HS-5 (cell line): ENCODE data around the gene ZNF543.
A peak's percentile ranks its signal among the peaks of the same experiment; 100 is the strongest.
"Not testable (repeated sequence)": the region's sequence is repeated elsewhere in the genome, so short reads cannot be mapped to it uniquely, and the experiment has no call there.

Experiments used
- DNase-seq: peaks from one replicate; pipeline ENCODE4 v3.0.0-alpha.2; 2012; ENCODE audit warnings: low read depth

The ZNF543 gene

GRCh38 chr19:57321116-57321515, 844 bp downstream of the ZNF543 start:
- no peak for DNase-seq

- no peak for DNase-seq
Observed at GRCh38 chr19:57321751-57322150, 1.5 kb downstream of the ZNF543 start.

GRCh38 chr19:57324992-57325391, 4.7 kb downstream of the ZNF543 start:
- DNase-seq = no peak

GRCh38 chr19:57327993-57328392, 7.7 kb downstream of the ZNF543 start:
- no peak for DNase-seq

- DNase-seq = no peak
Observed at GRCh38 chr19:57334191-57334590, 13.9 kb downstream of the ZNF543 start.

GRCh38 chr19:57338877-57339276, 18.6 kb downstream of the ZNF543 start:
- no peak for DNase-seq

- no peak for DNase-seq
Observed at GRCh38 chr19:57342582-57342981, 22.3 kb downstream of the ZNF543 start.

GRCh38 chr19:57348136-57348535, 27.9 kb downstream of the ZNF543 start:
- DNase-seq = no peak

- peak; percentile 83 for DNase-seq
Observed at GRCh38 chr19:57350877-57351805, 30.9 kb downstream of the ZNF543 start, which contains the start of gene ZNF304. Gene ZNF304, plus strand, starts transcription at chr19:57351271. Its CDS starts 394 bp downstream, at chr19:57351665.

- DNase-seq = no peak
Observed at GRCh38 chr19:57351867-57352266, 31.6 kb downstream of the ZNF543 start.

- DNase-seq = no peak
Observed at GRCh38 chr19:57355916-57356315, 35.6 kb downstream of the ZNF543 start.

- no peak for DNase-seq
Observed at GRCh38 chr19:57357406-57357805, 37.1 kb downstream of the ZNF543 start.

- DNase-seq = no peak
Observed at GRCh38 chr19:57359300-57359699, 39.0 kb downstream of the ZNF543 start.

- DNase-seq = no peak
Observed at GRCh38 chr19:57362419-57362818, 42.1 kb downstream of the ZNF543 start.

GRCh38 chr19:57362997-57363687, 42.9 kb downstream of the ZNF543 start, which contains the start of the genes TRAPPC2B and ZNF547:
Gene TRAPPC2B, plus strand, starts transcription at chr19:57363551. Its CDS starts 1,283 bp downstream, at chr19:57364834.
Gene ZNF547, plus strand, starts transcription at chr19:57363551. Its CDS starts 5,005 bp downstream, at chr19:57368556.
- peak; percentile 95 for DNase-seq

- DNase-seq = no peak
Observed at GRCh38 chr19:57363688-57364181, 43.5 kb downstream of the ZNF543 start.

GRCh38 chr19:57366776-57367175, 46.5 kb downstream of the ZNF543 start:
- DNase-seq = no peak

- no peak for DNase-seq
Observed at GRCh38 chr19:57374179-57374578, 53.9 kb downstream of the ZNF543 start.

- DNase-seq = not testable (repeated sequence)
Observed at GRCh38 chr19:57374647-57375046, 54.4 kb downstream of the ZNF543 start.

- DNase-seq = no peak
Observed at GRCh38 chr19:57376151-57376550, 55.9 kb downstream of the ZNF543 start.

GRCh38 chr19:57377498-57378146, 57.4 kb downstream of the ZNF543 start:
- no peak for DNase-seq
